ENCODE data around the gene EIF2B4. TPM values are rescaled to one million over a fixed set of nuclear protein-coding genes. Genes with fewer than 3 reads are reported as not detected.

Gene EIF2B4
- polyA plus RNA-seq, 3 donors from 2014 or later: 21.3 to 33.1 (median 24.7) TPM

GRCh38 chr2:27381577-27382181 lies 11.5 kb upstream of the EIF2B4 start:
- no peak for DNase-seq
- no peaks in the 10 kb centered on the region for H3K9me3 Mint-ChIP-seq
- H3K4me3 Mint-ChIP-seq: peak overlapping the region; percentile 86 to 92 (median 90)
- peak overlapping the region; percentile 90 to 95 (median 93) for H3K27ac Mint-ChIP-seq
- H3K4me1 Mint-ChIP-seq: peaks cover 23 to 24% of the 10 kb centered on the region in 2 donors
- peaks cover 0 to 13% (median 4%) of the 10 kb centered on the region in 3 donors for H3K27me3 Mint-ChIP-seq (ENCODE audit: low read depth in 3 of 3)
- peaks cover 10 to 27% (median 15%) of the 10 kb centered on the region in 3 donors for H3K36me3 Mint-ChIP-seq

- H3K9me3 Mint-ChIP-seq: no peaks in the 10 kb centered on the region
- H3K27ac Mint-ChIP-seq: peak within 1 kb of the TSS; percentile 90 to 95 (median 94)
- DNase-seq: peak; percentile 88
- peak within 1 kb of the TSS; percentile 86 to 92 (median 90) for H3K4me3 Mint-ChIP-seq
- peaks cover 0 to 13% (median 4%) of the 10 kb centered on the region in 3 donors for H3K27me3 Mint-ChIP-seq (ENCODE audit: low read depth in 3 of 3)
- peaks cover 23 to 24% of the 10 kb centered on the region in 2 donors for H3K4me1 Mint-ChIP-seq
- peaks cover 10 to 34% (median 17%) of the 10 kb centered on the region in 3 donors for H3K36me3 Mint-ChIP-seq
Observed at GRCh38 chr2:27380626-27381545, 10.7 kb upstream of the EIF2B4 start, which contains the start of gene ZNF513. Gene ZNF513, minus strand, starts transcription at chr2:27380734. Its CDS starts 208 bp downstream, at chr2:27380526.

GRCh38 chr2:27379836-27380625 lies 9.9 kb upstream of the EIF2B4 start:
- DNase-seq: peak; percentile 19 to 30 (median 26)
- peaks cover 0 to 13% (median 4%) of the 10 kb centered on the region in 3 donors for H3K27me3 Mint-ChIP-seq (ENCODE audit: low read depth in 3 of 3)

GRCh38 chr2:27379383-27379835 lies 9.3 kb upstream of the EIF2B4 start:
- Mint-ChIP-seq H3K4me1 (peaks cover 23 to 24% of the 10 kb centered on the region in 2 donors), H3K9me3 (no peaks in the 10 kb centered on the region), H3K4me3 (peak overlapping the region; percentile 85 to 92 (median 89)), H3K27ac (peak overlapping the region; percentile 85 to 95 (median 91)), H3K27me3 (ENCODE audit: low read depth in 3 of 3) (peaks cover 0 to 13% (median 4%) of the 10 kb centered on the region in 3 donors), H3K36me3 (peaks cover 6 to 36% (median 16%) of the 10 kb centered on the region in 3 donors)
- no peak for DNase-seq

More at GRCh38 chr2:27379836-27380625, 9.9 kb upstream of the EIF2B4 start:
- Mint-ChIP-seq H3K4me1 (peaks cover 23 to 24% of the 10 kb centered on the region in 2 donors), H3K27ac (peak overlapping the region; percentile 85 to 95 (median 91)), H3K36me3 (peaks cover 7 to 33% (median 13%) of the 10 kb centered on the region in 3 donors), H3K4me3 (peak overlapping the region; percentile 85 to 92 (median 89)), H3K9me3 (no peaks in the 10 kb centered on the region)

GRCh38 chr2:27378809-27379290 lies 8.7 kb upstream of the EIF2B4 start:
- Mint-ChIP-seq H3K27ac (peak overlapping the region; percentile 85 to 95 (median 91)), H3K36me3 (peaks cover 6 to 34% (median 12%) of the 10 kb centered on the region in 3 donors), H3K4me1 (peaks cover 23 to 24% of the 10 kb centered on the region in 2 donors), H3K9me3 (no peaks in the 10 kb centered on the region), H3K4me3 (peak overlapping the region; percentile 85 to 92 (median 89)), H3K27me3 (ENCODE audit: low read depth in 3 of 3) (peaks cover 0 to 13% (median 4%) of the 10 kb centered on the region in 3 donors)
- no peak for DNase-seq

- peaks cover 1 to 28% (median 12%) of the 10 kb centered on the region in 3 donors for H3K36me3 Mint-ChIP-seq
Observed at GRCh38 chr2:27378096-27378808, 8.1 kb upstream of the EIF2B4 start.

GRCh38 chr2:27377618-27378095 lies 7.5 kb upstream of the EIF2B4 start:
- Mint-ChIP-seq H3K9me3 (no peaks in the 10 kb centered on the region), H3K27ac (peak overlapping the region in 3 of 6 donors; percentile 51 to 79 (median 69)), H3K4me3 (peak overlapping the region in 2 of 5 donors; percentile 6 to 25), H3K36me3 (peaks cover 0 to 30% (median 12%) of the 10 kb centered on the region in 3 donors), H3K4me1 (peaks cover 28 to 29% of the 10 kb centered on the region in 2 donors), H3K27me3 (ENCODE audit: low read depth in 3 of 3) (peaks cover 0 to 13% (median 4%) of the 10 kb centered on the region in 3 donors)
- no peak for DNase-seq

More at GRCh38 chr2:27378096-27378808, 8.1 kb upstream of the EIF2B4 start:
- Mint-ChIP-seq H3K27me3 (ENCODE audit: low read depth in 3 of 3) (peaks cover 0 to 13% (median 4%) of the 10 kb centered on the region in 3 donors), H3K4me1 (peaks cover 23 to 24% of the 10 kb centered on the region in 2 donors), H3K4me3 (no peak overlapping the region), H3K27ac (peak overlapping the region in 1 of 6 donors; percentile 35), H3K9me3 (no peaks in the 10 kb centered on the region)
- DNase-seq: no peak

- Mint-ChIP-seq H3K4me3 (peak overlapping the region in 1 of 5 donors; percentile 6), H3K4me1 (peaks cover 35% of the 10 kb centered on the region in 2 donors), H3K27ac (peak overlapping the region in 2 of 6 donors; percentile 68 to 79)
Observed at GRCh38 chr2:27376866-27377617, 6.9 kb upstream of the EIF2B4 start.

GRCh38 chr2:27376151-27376865 lies 6.2 kb upstream of the EIF2B4 start:
- DNase-seq: no peak
- H3K27ac Mint-ChIP-seq: peak overlapping the region in 1 of 6 donors; percentile 40
- H3K36me3 Mint-ChIP-seq: peaks cover 0 to 33% (median 12%) of the 10 kb centered on the region in 3 donors
- H3K4me3 Mint-ChIP-seq: no peak overlapping the region
- H3K4me1 Mint-ChIP-seq: peaks cover 39 to 41% of the 10 kb centered on the region in 2 donors
- peaks cover 2 to 13% (median 2%) of the 10 kb centered on the region in 3 donors for H3K27me3 Mint-ChIP-seq (ENCODE audit: low read depth in 3 of 3)
- no peaks in the 10 kb centered on the region for H3K9me3 Mint-ChIP-seq

More at GRCh38 chr2:27376866-27377617, 6.9 kb upstream of the EIF2B4 start:
- peaks cover 0 to 12% (median 4%) of the 10 kb centered on the region in 3 donors for H3K27me3 Mint-ChIP-seq (ENCODE audit: low read depth in 3 of 3)
- no peak for DNase-seq
- peaks cover 0 to 33% (median 12%) of the 10 kb centered on the region in 3 donors for H3K36me3 Mint-ChIP-seq
- no peaks in the 10 kb centered on the region for H3K9me3 Mint-ChIP-seq

- peaks cover 2 to 11% (median 2%) of the 10 kb centered on the region in 3 donors for H3K27me3 Mint-ChIP-seq (ENCODE audit: low read depth in 3 of 3)
- peak overlapping the region in 1 of 6 donors; percentile 12 for H3K27ac Mint-ChIP-seq
- H3K4me1 Mint-ChIP-seq: peaks cover 39% of the 10 kb centered on the region in 2 donors
- H3K36me3 Mint-ChIP-seq: peaks cover 0 to 33% (median 12%) of the 10 kb centered on the region in 3 donors
- H3K4me3 Mint-ChIP-seq: no peak overlapping the region
- DNase-seq: no peak
- H3K9me3 Mint-ChIP-seq: no peaks in the 10 kb centered on the region
Observed at GRCh38 chr2:27375513-27376099, 5.5 kb upstream of the EIF2B4 start.

Data from immature natural killer cell (primary cell).